ENCODE measurements around the gene ZBTB7C.

Gene ZBTB7C

GRCh38 chr18:48078448-48078847, 330.7 kb downstream of the ZBTB7C start:
- ChIA-PET CTCF (interaction anchor here (0.6 kb wide), 2 partner anchors 51 to 386 kb away, joined by 3 read pairs; no protein-coding TSS in a partner anchor), POLR2A (no interaction called here)
- TF ChIP-seq REST (tag by site-specific recombination; IDR thresholded peaks at IDR 0.05): no peak
- H3K9me3 ChIP-seq (ENCODE audit: control insufficient read depth, insufficient read depth, low read depth, low read length): no peaks in the 10 kb centered on the region
- no peaks in the 10 kb centered on the region for H3K36me3 ChIP-seq (ENCODE audit: control insufficient read depth in 2 of 2, insufficient read depth in 1 of 2, low read length in 2 of 2)
- H3K4me1 ChIP-seq (ENCODE audit: control insufficient read depth, insufficient read depth, low read length): no peaks in the 10 kb centered on the region
- H3K27ac ChIP-seq (ENCODE audit: extremely low read depth, low read depth, low read length): no peak overlapping the region
- H3K4me3 ChIP-seq (ENCODE audit: low read depth, low read length): no peak overlapping the region

- H3K9me3 ChIP-seq (ENCODE audit: control insufficient read depth, insufficient read depth, low read depth, low read length): no peaks in the 10 kb centered on the region
- no peaks in the 10 kb centered on the region for H3K4me1 ChIP-seq (ENCODE audit: control insufficient read depth, insufficient read depth, low read length)
- ChIA-PET CTCF (interaction anchor here (0.5 kb wide), 1 partner anchor 39 kb away, joined by 4 read pairs; no protein-coding TSS in a partner anchor), POLR2A (interaction anchor here (0.5 kb wide), 1 partner anchor 83 kb away, joined by 3 read pairs; no protein-coding TSS in a partner anchor)
- H3K36me3 ChIP-seq (ENCODE audit: control insufficient read depth in 2 of 2, insufficient read depth in 1 of 2, low read length in 2 of 2): no peaks in the 10 kb centered on the region
- no peak overlapping the region for H3K27ac ChIP-seq (ENCODE audit: extremely low read depth, low read depth, low read length)
- H3K4me3 ChIP-seq (ENCODE audit: low read depth, low read length): no peak overlapping the region
- TF ChIP-seq ZNF596 (tag by site-specific recombination; IDR thresholded peaks at IDR 0.05): no peak
- no peak for TF ChIP-seq ZIC2 (tag by site-specific recombination; IDR thresholded peaks at IDR 0.05)
- TF ChIP-seq KLF1 (tag by site-specific recombination; IDR thresholded peaks at IDR 0.05): peak; percentile 43; the same call in 1 of the 2 replicates
These were observed 331.9 kb downstream of the ZBTB7C start for GRCh38 chr18:48077291-48077690.

- TF ChIP-seq, protein P1, sequence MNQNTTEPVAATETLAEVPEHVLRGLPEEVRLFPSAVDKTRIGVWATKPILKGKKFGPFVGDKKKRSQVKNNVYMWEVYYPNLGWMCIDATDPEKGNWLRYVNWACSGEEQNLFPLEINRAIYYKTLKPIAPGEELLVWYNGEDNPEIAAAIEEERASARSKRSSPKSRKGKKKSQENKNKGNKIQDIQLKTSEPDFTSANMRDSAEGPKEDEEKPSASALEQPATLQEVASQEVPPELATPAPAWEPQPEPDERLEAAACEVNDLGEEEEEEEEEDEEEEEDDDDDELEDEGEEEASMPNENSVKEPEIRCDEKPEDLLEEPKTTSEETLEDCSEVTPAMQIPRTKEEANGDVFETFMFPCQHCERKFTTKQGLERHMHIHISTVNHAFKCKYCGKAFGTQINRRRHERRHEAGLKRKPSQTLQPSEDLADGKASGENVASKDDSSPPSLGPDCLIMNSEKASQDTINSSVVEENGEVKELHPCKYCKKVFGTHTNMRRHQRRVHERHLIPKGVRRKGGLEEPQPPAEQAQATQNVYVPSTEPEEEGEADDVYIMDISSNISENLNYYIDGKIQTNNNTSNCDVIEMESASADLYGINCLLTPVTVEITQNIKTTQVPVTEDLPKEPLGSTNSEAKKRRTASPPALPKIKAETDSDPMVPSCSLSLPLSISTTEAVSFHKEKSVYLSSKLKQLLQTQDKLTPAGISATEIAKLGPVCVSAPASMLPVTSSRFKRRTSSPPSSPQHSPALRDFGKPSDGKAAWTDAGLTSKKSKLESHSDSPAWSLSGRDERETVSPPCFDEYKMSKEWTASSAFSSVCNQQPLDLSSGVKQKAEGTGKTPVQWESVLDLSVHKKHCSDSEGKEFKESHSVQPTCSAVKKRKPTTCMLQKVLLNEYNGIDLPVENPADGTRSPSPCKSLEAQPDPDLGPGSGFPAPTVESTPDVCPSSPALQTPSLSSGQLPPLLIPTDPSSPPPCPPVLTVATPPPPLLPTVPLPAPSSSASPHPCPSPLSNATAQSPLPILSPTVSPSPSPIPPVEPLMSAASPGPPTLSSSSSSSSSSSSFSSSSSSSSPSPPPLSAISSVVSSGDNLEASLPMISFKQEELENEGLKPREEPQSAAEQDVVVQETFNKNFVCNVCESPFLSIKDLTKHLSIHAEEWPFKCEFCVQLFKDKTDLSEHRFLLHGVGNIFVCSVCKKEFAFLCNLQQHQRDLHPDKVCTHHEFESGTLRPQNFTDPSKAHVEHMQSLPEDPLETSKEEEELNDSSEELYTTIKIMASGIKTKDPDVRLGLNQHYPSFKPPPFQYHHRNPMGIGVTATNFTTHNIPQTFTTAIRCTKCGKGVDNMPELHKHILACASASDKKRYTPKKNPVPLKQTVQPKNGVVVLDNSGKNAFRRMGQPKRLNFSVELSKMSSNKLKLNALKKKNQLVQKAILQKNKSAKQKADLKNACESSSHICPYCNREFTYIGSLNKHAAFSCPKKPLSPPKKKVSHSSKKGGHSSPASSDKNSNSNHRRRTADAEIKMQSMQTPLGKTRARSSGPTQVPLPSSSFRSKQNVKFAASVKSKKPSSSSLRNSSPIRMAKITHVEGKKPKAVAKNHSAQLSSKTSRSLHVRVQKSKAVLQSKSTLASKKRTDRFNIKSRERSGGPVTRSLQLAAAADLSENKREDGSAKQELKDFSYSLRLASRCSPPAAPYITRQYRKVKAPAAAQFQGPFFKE (tag by site-specific recombination; IDR thresholded peaks at IDR 0.05; ENCODE audit: borderline replicate concordance): no peak
- TF ChIP-seq YY2 (tag by site-specific recombination; IDR thresholded peaks at IDR 0.05) (no peak), ZNF335 (tag by site-specific recombination; conservative IDR thresholded peaks at IDR 0.05) (no peak)
- ChIA-PET POLR2A (no interaction called here), CTCF (no interaction called here)
- Histone ChIP-seq H3K4me1 (ENCODE audit: control insufficient read depth, insufficient read depth, low read length) (no peaks in the 10 kb centered on the region), H3K9me3 (ENCODE audit: control insufficient read depth, insufficient read depth, low read depth, low read length) (no peaks in the 10 kb centered on the region), H3K4me3 (ENCODE audit: low read depth, low read length) (no peak overlapping the region), H3K27ac (ENCODE audit: extremely low read depth, low read depth, low read length) (no peak overlapping the region), H3K36me3 (ENCODE audit: control insufficient read depth in 2 of 2, insufficient read depth in 1 of 2, low read length in 2 of 2) (no peaks in the 10 kb centered on the region)
These were observed 332.7 kb downstream of the ZBTB7C start for GRCh38 chr18:48076461-48076860.

- CTCF ChIA-PET: interaction anchor here (0.6 kb wide), 2 partner anchors 50 to 183 kb away, joined by 3 read pairs; no protein-coding TSS in a partner anchor
These were observed 333.5 kb downstream of the ZBTB7C start for GRCh38 chr18:48075707-48076093.

More at GRCh38 chr18:48075707-48076093, 333.5 kb downstream of the ZBTB7C start:
- H3K4me3 ChIP-seq (ENCODE audit: low read depth, low read length): no peak overlapping the region
- H3K36me3 ChIP-seq (ENCODE audit: control insufficient read depth in 2 of 2, insufficient read depth in 1 of 2, low read length in 2 of 2): no peaks in the 10 kb centered on the region
- H3K27ac ChIP-seq (ENCODE audit: extremely low read depth, low read depth, low read length): no peak overlapping the region
- TF ChIP-seq ZNF658 (tag by site-specific recombination; IDR thresholded peaks at IDR 0.05): no peak
- TF ChIP-seq ZNF341 (tag by site-specific recombination; IDR thresholded peaks at IDR 0.05; ENCODE audit: low read depth): 0 out of 2 replicates have a peak, but pooled peaks have one; percentile 36
- no peaks in the 10 kb centered on the region for H3K9me3 ChIP-seq (ENCODE audit: control insufficient read depth, insufficient read depth, low read depth, low read length)
- no peaks in the 10 kb centered on the region for H3K4me1 ChIP-seq (ENCODE audit: control insufficient read depth, insufficient read depth, low read length)
- POLR2A ChIA-PET: no interaction called here
